WTC11 (cell line): ENCODE measurements around the gene SREK1IP1. TPM values are rescaled to one million over a fixed set of nuclear protein-coding genes. Genes with fewer than 3 reads are reported as not detected.

Source experiments
- ATAC-seq: fragments of 200-7000 bp; cut with Tn5 transposase; 2 replicates; pipeline ENCODE4 v1.10.0; 2021; ENCODE audit warnings: mild to moderate bottlenecking, moderate library complexity
- CTCF ChIA-PET: fragments of 300-600 bp; sonication (Branson Sonifier 250); formaldehyde crosslinking; loops from one replicate; lab custom pipeline; 2021; ENCODE audit warnings: antibody characterized with exemption; lab: Charles Lee
- POLR2A ChIA-PET: fragments of 350-600 bp; sonication (Branson Sonifier 250); formaldehyde crosslinking; loops from one replicate; lab custom pipeline; 2021; ENCODE audit warnings: antibody characterized with exemption; lab: Charles Lee
- DNase-seq: peaks from one replicate; pipeline ENCODE4 v3.0.0; 2021; ENCODE audit warnings: low spot score
- H3K27ac Mint-ChIP-seq: 2 replicates; pipeline ENCODE4 v1.8.0; 2021; ENCODE audit warnings: mixed read lengths
- H3K27me3 Mint-ChIP-seq: 2 replicates; pipeline ENCODE4 v1.8.0; 2021; ENCODE audit warnings: low read depth, mild to moderate bottlenecking, moderate library complexity, mixed read lengths
- H3K36me3 Mint-ChIP-seq: 2 replicates; pipeline ENCODE4 v1.8.0; 2021; ENCODE audit warnings: mixed read lengths
- H3K4me1 Mint-ChIP-seq: 2 replicates; pipeline ENCODE4 v1.8.0; 2022; ENCODE audit warnings: mixed read lengths
- H3K4me3 Mint-ChIP-seq: 2 replicates; pipeline ENCODE4 v1.8.0; 2021; ENCODE audit warnings: mild to moderate bottlenecking, moderate library complexity, mixed read lengths
- H3K9me3 Mint-ChIP-seq: 2 replicates; pipeline ENCODE4 v1.8.0; 2021; ENCODE audit warnings: mixed read lengths
- E2F1 ChIP-seq: sonication (generic); formaldehyde crosslinking; IDR thresholded peaks from 2 replicates; pipeline ENCODE4 v1.8.0; 2022; ENCODE audit warnings: mild to moderate bottlenecking, missing genetic modification reagents
- FOXJ3 ChIP-seq: sonication (generic); formaldehyde crosslinking; IDR thresholded peaks from 2 replicates; pipeline ENCODE4 v1.9.0; 2021; ENCODE audit warnings: missing genetic modification reagents, mild to moderate bottlenecking, borderline replicate concordance
- GABPB1 ChIP-seq: sonication (generic); formaldehyde crosslinking; IDR thresholded peaks from 2 replicates; pipeline ENCODE4 v1.8.1; 2023; ENCODE audit warnings: mild to moderate bottlenecking, missing genetic modification reagents
- GRHL2 ChIP-seq: fragments of 250-450 bp; sonication (Bioruptor Pico); IDR thresholded peaks from 2 replicates; pipeline ENCODE4 v1.8.0; 2022; ENCODE audit warnings: mild to moderate bottlenecking, moderate library complexity; ENCODE audit not compliant: insufficient replicate concordance, severe bottlenecking
- HMGXB4 ChIP-seq: sonication (generic); formaldehyde crosslinking; IDR thresholded peaks from 2 replicates; pipeline ENCODE4 v1.8.1; 2023; ENCODE audit warnings: mild to moderate bottlenecking, moderate library complexity, missing genetic modification reagents
- JAZF1 ChIP-seq: fragments of 250-450 bp; sonication (Bioruptor Pico); IDR thresholded peaks from 2 replicates; pipeline ENCODE4 v1.9.0; 2021; ENCODE audit warnings: moderate library complexity, mild to moderate bottlenecking, inconsistent platforms
- MLX ChIP-seq: sonication (generic); formaldehyde crosslinking; IDR thresholded peaks from 2 replicates; pipeline ENCODE4 v1.8.1; 2023; ENCODE audit warnings: mild to moderate bottlenecking, missing genetic modification reagents, moderate library complexity
- NFE2L1 ChIP-seq: sonication (generic); formaldehyde crosslinking; IDR thresholded peaks from 2 replicates; pipeline ENCODE4 v1.8.1; 2023; ENCODE audit warnings: missing genetic modification reagents
- PRDM15 ChIP-seq: sonication (generic); formaldehyde crosslinking; IDR thresholded peaks from 2 replicates; pipeline ENCODE4 v1.8.0; 2022; ENCODE audit warnings: missing genetic modification reagents
- PRRX2 ChIP-seq: fragments of 250-450 bp; sonication (Bioruptor Pico); IDR thresholded peaks from 2 replicates; pipeline ENCODE4 v1.8.0; 2021; ENCODE audit warnings: mild to moderate bottlenecking
- SMAD4 ChIP-seq: sonication (generic); formaldehyde crosslinking; IDR thresholded peaks from 2 replicates; pipeline ENCODE4 v1.8.0; 2022; ENCODE audit warnings: mild to moderate bottlenecking, missing genetic modification reagents
- ZBTB43 ChIP-seq: sonication (generic); formaldehyde crosslinking; IDR thresholded peaks from 2 replicates; pipeline ENCODE4 v1.8.1; 2023; ENCODE audit warnings: mild to moderate bottlenecking, missing genetic modification reagents
- ZNF138 ChIP-seq: sonication (generic); formaldehyde crosslinking; conservative IDR thresholded peaks from 2 replicates; pipeline ENCODE4 v1.8.1; 2022; ENCODE audit warnings: mild to moderate bottlenecking, moderate library complexity, missing genetic modification reagents
- ZNF512 ChIP-seq: sonication (generic); formaldehyde crosslinking; IDR thresholded peaks from 2 replicates; pipeline ENCODE4 v1.8.1; 2022; ENCODE audit warnings: missing genetic modification reagents, borderline replicate concordance
- ZNF671 ChIP-seq: fragments of 250-450 bp; sonication (Bioruptor Pico); IDR thresholded peaks from 2 replicates; pipeline ENCODE4 v1.8.0; 2021; ENCODE audit warnings: mild to moderate bottlenecking
- total RNA-seq: library from RNA; stranded (reverse); gene quantifications from 3 replicates; pipeline ENCODE4 v1.2.3, GENCODE V29; 2021

Gene SREK1IP1
- total RNA-seq, 1 experiment from 2014 or later = 26.2 TPM

GRCh38 chr5:64766941-64767340 lies 1.6 kb downstream of the SREK1IP1 start:
- no peak for TF ChIP-seq E2F1 (CRISPR knock-in tag)
- TF ChIP-seq MLX (CRISPR knock-in tag) = no peak
- TF ChIP-seq NFE2L1 (CRISPR knock-in tag) = no peak
- H3K4me3 Mint-ChIP-seq = peak overlapping the region; percentile 100
- H3K4me1 Mint-ChIP-seq = peaks cover 24% of the 10 kb centered on the region
- peak overlapping the region; percentile 38 for H3K27ac Mint-ChIP-seq
- ChIA-PET CTCF (interaction anchor here (1.4 kb wide), 1 partner anchor 129 kb away, joined by 3 read pairs; no protein-coding TSS in a partner anchor), POLR2A (interaction anchor here (1.4 kb wide), 1 partner anchor 87 kb away, joined by 3 read pairs; no protein-coding TSS in a partner anchor)
- H3K9me3 Mint-ChIP-seq = no peaks in the 10 kb centered on the region
- H3K27me3 Mint-ChIP-seq = no peaks in the 10 kb centered on the region
- peaks cover 11% of the 10 kb centered on the region for H3K36me3 Mint-ChIP-seq
- ATAC-seq = no peak
- DNase-seq = no peak

GRCh38 chr5:64765804-64766504 lies 2.5 kb downstream of the SREK1IP1 start:
- CTCF ChIA-PET = no interaction called here
- H3K4me3 Mint-ChIP-seq = no peak overlapping the region

GRCh38 chr5:64763948-64764503 lies 4.5 kb downstream of the SREK1IP1 start:
- CTCF ChIA-PET = no interaction called here
- H3K4me1 Mint-ChIP-seq = peaks cover 33% of the 10 kb centered on the region
- no peak overlapping the region for H3K27ac Mint-ChIP-seq
- TF ChIP-seq ZBTB43 (CRISPR knock-in tag) (no peak), GRHL2 (CRISPR knock-in tag) (no peak), HMGXB4 (no peak), ZNF512 (CRISPR knock-in tag) (no peak), ZNF671 (no peak), FOXJ3 (CRISPR knock-in tag) (no peak), ZNF138 (no peak), PRRX2 (CRISPR knock-in tag) (no peak)

More at GRCh38 chr5:64765804-64766504, 2.5 kb downstream of the SREK1IP1 start:
- TF ChIP-seq SMAD4 (CRISPR knock-in tag) (no peak), FOXJ3 (CRISPR knock-in tag) (no peak), PRDM15 (CRISPR knock-in tag) (no peak), GABPB1 (CRISPR knock-in tag) (peak; percentile 17; the same call in 1 of the 2 replicates), MLX (CRISPR knock-in tag) (no peak), JAZF1 (CRISPR knock-in tag) (no peak)
- POLR2A ChIA-PET = no interaction called here
- DNase-seq (no peak), ATAC-seq (no peak)
- H3K27me3 Mint-ChIP-seq = no peaks in the 10 kb centered on the region
- H3K9me3 Mint-ChIP-seq = no peaks in the 10 kb centered on the region
- H3K4me1 Mint-ChIP-seq = peaks cover 30% of the 10 kb centered on the region
- peaks cover 11% of the 10 kb centered on the region for H3K36me3 Mint-ChIP-seq
- H3K27ac Mint-ChIP-seq = no peak overlapping the region

More at GRCh38 chr5:64763948-64764503, 4.5 kb downstream of the SREK1IP1 start:
- ATAC-seq = no peak
- Mint-ChIP-seq H3K36me3 (peaks cover 11% of the 10 kb centered on the region), H3K9me3 (no peaks in the 10 kb centered on the region), H3K27me3 (no peaks in the 10 kb centered on the region), H3K4me3 (no peak overlapping the region)
- DNase-seq = no peak
- POLR2A ChIA-PET = no interaction called here
